ENCODE results near the gene CEBPE. TPM values are rescaled to one million over a fixed set of nuclear protein-coding genes. Genes with fewer than 3 reads are reported as not detected.
A peak's percentile ranks its signal among the peaks of the same experiment; 100 is the strongest.

CEBPE gene
- total RNA-seq, 1 experiment from 2014 or later, result not detected

GRCh38 chr14:23068789-23069412 is 50.2 kb downstream of the CEBPE start:
- Histone ChIP-seq H3K4me3 (ENCODE audit: low read depth, low read length) (no peak overlapping the region), H3K36me3 (ENCODE audit: control insufficient read depth, insufficient read depth, low read length) (peaks cover 7% of the 10 kb centered on the region), H3K27me3 (replicated peaks; ENCODE audit: control insufficient read depth, insufficient read depth, low read length) (no peaks in the 10 kb centered on the region), H3K9me3 (no peaks in the 10 kb centered on the region), H3K4me1 (peaks cover 13% of the 10 kb centered on the region)
- intact Hi-C loops (cut with micrococcal nuclease; ENCODE audit: unreplicated experiment), result loop anchor here (1.0 to 2.0 kb wide), 2 partner anchors 40 to 118 kb away; no protein-coding TSS in a partner anchor
- peak; percentile 89 for DNase-seq
- Mint-ChIP-seq H3K9me3 (ENCODE audit: unreplicated experiment) (no peaks in the 10 kb centered on the region), H3K27ac (ENCODE audit: unreplicated experiment) (peak overlapping the region; percentile 60), H3K36me3 (ENCODE audit: insufficient read depth, unreplicated experiment) (peaks cover 90% of the 10 kb centered on the region), H3K4me1 (ENCODE audit: low read depth, unreplicated experiment) (peaks cover 32% of the 10 kb centered on the region), H3K4me3 (ENCODE audit: unreplicated experiment) (peak overlapping the region; percentile 42), H3K27me3 (ENCODE audit: insufficient read depth, unreplicated experiment) (no peaks in the 10 kb centered on the region)
- ChIA-PET POLR2A (interaction anchor here (0.6 to 1.6 kb wide), 4 partner anchors 10 to 62 kb away, joined by 3 to 23 read pairs (median 8); partner anchors contain the start of genes ACIN1 and C14orf119), CTCF (interaction anchor here (0.6 to 2.0 kb wide), 42 partner anchors 10 to 1046 kb away, joined by 3 to 110 read pairs (median 4); partner anchors contain the start of genes ACIN1, C14orf119, CDH24 and CEBPE)
- TSS peak; percentile 0 for BruUV-seq (replicated peaks)
- TF ChIP-seq CTCF (IDR thresholded peaks at IDR 0.05; ENCODE audit: insufficient read depth in 1 of 2, low read depth in 1 of 2, low read length in 1 of 2, severe bottlenecking in 1 of 2, unreplicated experiment in 1 of 2), result peak; percentile 95 to 98

DNA sequence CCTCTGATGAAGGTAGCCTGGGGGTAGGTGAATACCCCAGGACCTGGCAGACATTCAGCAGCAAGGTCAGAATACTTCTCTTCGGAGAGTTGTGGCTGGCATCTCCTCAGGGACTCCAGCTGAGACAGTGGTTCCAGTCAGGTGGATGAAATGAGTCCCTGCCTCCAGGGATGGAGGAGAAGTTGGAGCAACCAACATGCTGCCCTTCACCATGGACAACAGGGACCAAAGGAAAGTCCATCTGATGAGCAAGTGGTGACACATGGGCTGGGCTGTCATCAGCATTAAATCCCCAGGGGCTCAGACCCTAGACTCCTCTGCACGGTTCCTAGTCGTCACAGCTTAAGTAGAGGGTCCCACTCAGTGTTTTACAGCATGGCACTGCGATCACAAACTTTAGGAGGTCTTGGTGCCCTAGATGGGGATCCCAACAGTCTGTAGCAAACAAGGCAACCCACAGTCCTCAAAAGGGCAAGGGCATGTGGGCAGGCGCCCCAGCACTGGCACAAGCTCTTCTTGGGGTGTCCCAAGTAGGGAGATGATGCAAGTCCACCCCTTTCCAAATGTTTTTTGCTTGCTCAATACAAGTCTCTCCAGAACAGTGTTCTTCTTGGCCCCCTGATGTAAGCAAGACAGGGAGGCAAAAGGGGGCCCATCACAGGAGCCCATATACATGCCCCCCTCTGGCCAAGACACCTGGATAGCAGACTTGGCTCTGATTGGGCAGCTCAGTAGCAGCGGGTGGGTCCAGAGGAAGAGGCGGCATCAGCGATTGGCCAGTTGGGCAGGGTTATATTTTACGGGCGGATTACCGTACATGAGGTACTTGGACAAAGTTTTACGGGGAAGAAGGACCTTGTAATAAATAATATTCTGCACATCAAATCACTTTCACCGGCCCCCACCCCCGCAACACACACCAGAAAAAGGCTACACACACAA is 50.9 kb downstream of the CEBPE start:
- peaks cover 90% of the 10 kb centered on the region for H3K36me3 Mint-ChIP-seq (ENCODE audit: insufficient read depth, unreplicated experiment)
- no peaks in the 10 kb centered on the region for H3K27me3 Mint-ChIP-seq (ENCODE audit: insufficient read depth, unreplicated experiment)
- TF ChIP-seq CTCF (IDR thresholded peaks at IDR 0.05; ENCODE audit: insufficient read depth in 1 of 2, low read depth in 1 of 2, low read length in 1 of 2, severe bottlenecking in 1 of 2, unreplicated experiment in 1 of 2), result no peak
- no peaks in the 10 kb centered on the region for H3K9me3 Mint-ChIP-seq (ENCODE audit: unreplicated experiment)
- ChIA-PET POLR2A (interaction anchor here (1.1 to 1.6 kb wide), 3 partner anchors 10 to 61 kb away, joined by 3 to 23 read pairs (median 12); partner anchors contain the start of genes ACIN1 and C14orf119), CTCF (interaction anchor here (0.6 to 2.0 kb wide), 39 partner anchors 9 to 1047 kb away, joined by 3 to 110 read pairs (median 5); partner anchors contain the start of genes ACIN1, C14orf119, CDH24 and CEBPE)
- peaks cover 9% of the 10 kb centered on the region for H3K36me3 ChIP-seq (ENCODE audit: control insufficient read depth, insufficient read depth, low read length)
- intact Hi-C loops (cut with micrococcal nuclease; ENCODE audit: unreplicated experiment), result loop anchor here (2.0 kb wide), 1 partner anchor 119 kb away; no protein-coding TSS in a partner anchor
- H3K27ac Mint-ChIP-seq (ENCODE audit: unreplicated experiment), result peak overlapping the region; percentile 60
- H3K27me3 ChIP-seq (replicated peaks; ENCODE audit: control insufficient read depth, insufficient read depth, low read length), result no peaks in the 10 kb centered on the region
- peaks cover 38% of the 10 kb centered on the region for H3K4me1 Mint-ChIP-seq (ENCODE audit: low read depth, unreplicated experiment)
- peaks cover 17% of the 10 kb centered on the region for H3K4me1 ChIP-seq
- H3K4me3 Mint-ChIP-seq (ENCODE audit: unreplicated experiment), result no peak overlapping the region
- H3K9me3 ChIP-seq, result no peaks in the 10 kb centered on the region
- DNase-seq, result no peak
- no peak overlapping the region for H3K4me3 ChIP-seq (ENCODE audit: low read depth, low read length)
- BruUV-seq (replicated peaks), result no TSS peak

Other genes starting within 250 kb of the CEBPE start
- 29.6 and 34.0 TPM in 2 replicates for gene LRP10, start 247.5 kb downstream of the CEBPE start, total RNA-seq (2022)
- 0.41 and 0.44 TPM in 2 replicates for gene REM2, start 236.0 kb downstream of the CEBPE start, total RNA-seq (2022)
- gene RBM23, start 200.1 kb downstream of the CEBPE start, total RNA-seq (2022), result 67.0 and 70.0 TPM in 2 replicates
- gene PRMT5, start 189.9 kb downstream of the CEBPE start, total RNA-seq (2022), result 107 and 111 TPM in 2 replicates
- 67.7 and 70.7 TPM in 2 replicates for gene HAUS4, start 162.2 kb downstream of the CEBPE start, total RNA-seq (2022)
- 184 and 211 TPM in 2 replicates for gene AJUBA, start 136.7 kb downstream of the CEBPE start, total RNA-seq (2022)
- 7.2 and 7.8 TPM in 2 replicates for gene C14orf93, start 109.1 kb downstream of the CEBPE start, total RNA-seq (2022)
- gene PSMB5, start 84.4 kb downstream of the CEBPE start, total RNA-seq (2022), result 172 and 189 TPM in 2 replicates
- not detected in 2 replicates for gene PSMB11, start 77.0 kb downstream of the CEBPE start, total RNA-seq (2022)
- gene CDH24, start 61.7 kb downstream of the CEBPE start, total RNA-seq (2022), result 7.9 TPM in 2 replicates
- gene ACIN1, start 24.1 kb downstream of the CEBPE start, total RNA-seq (2022), result 193 and 201 TPM in 2 replicates
- gene C14orf119, start 23.8 kb downstream of the CEBPE start, total RNA-seq (2022), result 46.3 and 52.0 TPM in 2 replicates
- gene CIROP, start 14.3 kb downstream of the CEBPE start, total RNA-seq (2022), result not detected in 2 replicates
- 26.9 and 28.9 TPM in 2 replicates for gene SLC7A8, start 64.4 kb upstream of the CEBPE start, total RNA-seq (2022)
- not detected in 2 replicates for gene RNF212B, start 118.7 kb upstream of the CEBPE start, total RNA-seq (2022)
- gene HOMEZ, start 166.9 kb upstream of the CEBPE start, total RNA-seq (2022), result 7.4 and 7.6 TPM in 2 replicates
- gene PPP1R3E, start 183.6 kb upstream of the CEBPE start, total RNA-seq (2022), result 5.9 and 8.6 TPM in 2 replicates
- gene BCL2L2, start 187.6 kb upstream of the CEBPE start, total RNA-seq (2022), result 19.1 and 20.8 TPM in 2 replicates
- gene PABPN1, start 202.2 kb upstream of the CEBPE start, total RNA-seq (2022), result 196 and 202 TPM in 2 replicates
- gene SLC22A17, start 233.6 kb upstream of the CEBPE start, total RNA-seq (2022), result 3.1 and 3.7 TPM in 2 replicates
- gene EFS, start 245.9 kb upstream of the CEBPE start, total RNA-seq (2022), result 0.14 and 0.16 TPM in 2 replicates